Bone marrow (tissue), 2 donors: ENCODE results near the gene TNPO2.
A peak's percentile ranks its signal among the peaks of the same experiment; 100 is the strongest.
"Not testable (repeated sequence)": the region's sequence is repeated elsewhere in the genome, so short reads cannot be mapped to it uniquely, and the experiment has no call there.

Source experiments
- DNase-seq, 2 donors: peaks; one replicate each; lab custom pipeline; 2025; lab: John Stamatoyannopoulos, UW

TNPO2 gene

DNA sequence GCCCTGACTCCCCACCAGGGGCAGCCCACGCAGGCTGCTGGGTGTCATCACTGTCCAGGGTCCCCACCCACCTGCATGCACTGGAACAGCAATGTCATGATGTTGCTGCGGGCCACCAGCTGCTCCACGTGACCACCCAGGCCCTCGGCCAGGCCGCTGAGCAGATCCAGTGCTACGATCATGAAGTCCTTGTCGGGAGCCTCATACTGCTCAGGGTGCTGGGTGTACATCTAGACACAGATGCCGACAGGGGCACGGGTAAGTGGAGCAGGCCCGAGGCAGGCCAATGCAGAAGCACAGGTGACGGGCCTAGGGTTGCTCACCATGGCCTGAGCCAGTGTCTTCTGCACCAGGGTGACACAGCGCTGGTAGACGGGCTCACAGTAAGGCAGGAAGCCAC is 18.6 kb downstream of the TNPO2 start:
- no peak for DNase-seq

DNA sequence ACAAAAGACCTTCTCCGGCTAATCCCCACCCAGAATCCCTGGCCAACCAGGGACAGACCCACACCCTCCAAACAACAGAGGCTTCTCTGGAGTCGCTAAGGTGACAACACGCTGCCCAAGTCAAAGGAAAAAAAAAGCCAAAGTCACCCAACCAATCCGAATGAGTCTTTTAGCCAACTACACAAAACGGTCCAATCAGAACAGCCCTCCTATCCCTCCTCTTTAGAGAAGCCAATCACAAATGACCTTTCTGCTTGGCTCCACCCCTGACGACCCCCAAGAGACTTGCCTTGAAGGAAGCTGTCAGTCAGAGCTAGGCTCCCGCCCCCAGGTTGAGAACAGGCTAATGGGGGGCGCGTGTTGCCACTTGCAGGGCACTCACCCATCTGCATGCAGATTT is 20.7 kb downstream of the TNPO2 start:
- peak in 1 of 2 donors; percentile 13 for DNase-seq

DNA sequence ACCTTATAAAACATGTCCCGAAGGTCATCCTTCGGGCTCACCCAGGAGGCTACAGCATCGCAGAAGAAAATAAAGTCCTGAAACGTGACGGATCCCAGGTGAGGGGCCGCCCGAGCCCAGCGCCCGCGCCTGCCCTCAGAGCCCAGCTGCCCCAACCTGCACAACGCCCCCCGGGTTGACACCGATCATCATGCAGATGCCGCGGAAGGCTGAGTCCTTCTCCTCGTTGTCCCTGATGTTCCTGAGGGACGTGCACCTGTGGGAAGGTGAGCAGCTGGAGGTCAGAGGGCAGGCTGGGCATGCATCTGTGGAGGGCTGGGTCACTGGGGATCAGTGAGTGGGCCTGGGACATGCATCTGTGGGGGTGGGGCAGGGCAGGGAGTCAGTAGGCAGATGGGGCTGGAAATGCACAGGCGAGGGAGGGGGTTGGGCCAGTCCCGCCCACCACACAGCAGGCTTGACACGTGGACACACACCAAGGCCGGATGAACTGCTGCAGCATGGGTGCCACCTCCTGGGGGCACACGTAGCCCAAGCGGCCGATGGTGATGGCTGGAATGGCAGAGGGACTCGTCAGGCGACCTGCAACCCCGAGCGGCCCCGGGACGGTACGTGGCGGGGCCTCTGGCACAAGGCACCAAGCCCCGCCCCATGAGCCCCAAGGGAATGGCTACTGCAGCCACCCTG is 22.0 kb downstream of the TNPO2 start:
- no peak for DNase-seq

DNA sequence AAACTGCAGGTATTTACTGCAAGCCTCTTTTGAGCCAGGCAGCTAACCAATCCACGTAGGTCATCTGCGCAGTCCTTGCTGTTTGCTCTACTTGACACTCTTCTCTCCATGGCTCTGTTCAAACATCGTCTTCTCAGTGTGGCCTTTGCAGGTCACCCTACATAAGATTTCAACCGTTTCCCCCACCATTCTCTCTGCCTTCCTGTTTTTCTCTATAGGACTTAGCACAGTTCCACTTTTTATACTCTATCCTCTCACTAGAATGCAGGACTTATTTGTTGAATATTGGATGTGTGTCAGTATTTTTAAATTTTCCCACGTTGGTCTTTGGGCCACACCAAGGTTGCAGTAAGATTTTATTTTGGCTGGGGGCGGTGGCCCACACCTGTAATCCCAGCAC is 25.6 kb downstream of the TNPO2 start:
- no peak for DNase-seq

DNA sequence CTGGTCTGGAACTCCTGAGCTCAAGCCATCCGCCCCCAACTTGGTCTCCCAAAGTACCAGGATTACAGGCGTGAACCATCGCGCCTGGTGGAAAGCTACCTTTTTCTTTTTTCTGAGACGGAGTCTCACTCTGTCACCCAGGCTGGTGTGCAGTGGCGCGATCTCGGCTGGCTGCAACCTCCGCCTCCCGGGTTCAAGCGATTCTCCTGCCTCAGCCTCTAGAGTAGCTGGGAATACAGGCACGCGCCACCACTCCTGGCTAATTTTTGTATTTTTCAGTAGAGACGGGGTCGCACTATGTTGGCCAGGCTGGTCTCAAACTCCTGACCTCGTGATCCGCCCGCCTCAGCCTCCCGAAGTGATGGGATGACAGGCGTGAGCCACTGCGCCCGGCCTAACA is 26.3 kb downstream of the TNPO2 start:
- DNase-seq, result not testable (repeated sequence)

DNA sequence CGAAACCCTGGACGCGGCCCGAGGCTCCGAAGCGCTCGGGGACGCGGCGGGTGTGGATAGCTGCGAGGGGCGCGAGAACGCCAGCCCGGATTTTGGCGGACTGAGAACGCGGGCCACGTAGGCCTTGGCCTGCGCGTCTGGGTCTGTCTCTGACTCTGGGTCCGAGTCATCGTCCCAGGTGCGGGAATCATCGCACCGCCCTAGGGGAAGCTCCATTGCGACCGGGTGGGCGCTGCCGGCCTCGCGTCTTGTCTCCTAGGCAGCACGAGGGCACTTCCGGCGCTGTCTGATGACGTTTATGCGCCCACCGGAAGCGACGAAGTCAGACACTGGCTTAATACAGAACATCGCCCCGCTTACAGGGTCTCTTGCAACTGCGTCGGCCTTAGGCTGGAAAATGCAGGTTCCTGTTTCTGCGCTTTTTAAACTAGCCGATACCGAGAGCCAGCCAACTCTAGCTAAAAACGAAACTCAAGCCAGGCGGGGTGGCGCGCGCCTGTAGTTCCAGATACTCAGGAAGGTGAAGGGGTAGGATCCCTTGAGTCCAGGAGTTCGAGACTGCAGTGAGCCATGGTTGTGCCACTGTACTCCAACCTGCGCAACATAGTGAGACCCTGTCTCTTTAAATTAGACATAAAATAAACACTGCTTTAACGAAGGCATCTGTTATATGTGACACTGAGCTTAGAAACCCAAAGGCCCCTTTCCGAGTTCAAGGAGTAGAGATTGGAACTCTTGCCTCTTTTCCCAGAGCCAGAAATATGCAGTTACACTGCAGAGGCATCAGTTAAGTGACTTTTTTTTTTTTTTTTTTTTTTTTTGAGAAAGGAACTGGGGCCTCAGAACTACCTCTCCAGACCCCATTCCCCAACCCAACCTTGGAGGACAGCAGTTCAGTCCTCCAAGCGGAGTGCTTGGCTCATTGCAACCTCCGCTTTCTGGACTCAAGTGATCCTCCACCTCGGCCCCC is 27.1 kb downstream of the TNPO2 start, which contains the start of gene FBXW9:
FBXW9 (minus strand) TSS at position 266 of the 970 bp plus-strand sequence; CDS start at position 216, 50 bp downstream.
- peak; percentile 90 to 97 for DNase-seq

DNA sequence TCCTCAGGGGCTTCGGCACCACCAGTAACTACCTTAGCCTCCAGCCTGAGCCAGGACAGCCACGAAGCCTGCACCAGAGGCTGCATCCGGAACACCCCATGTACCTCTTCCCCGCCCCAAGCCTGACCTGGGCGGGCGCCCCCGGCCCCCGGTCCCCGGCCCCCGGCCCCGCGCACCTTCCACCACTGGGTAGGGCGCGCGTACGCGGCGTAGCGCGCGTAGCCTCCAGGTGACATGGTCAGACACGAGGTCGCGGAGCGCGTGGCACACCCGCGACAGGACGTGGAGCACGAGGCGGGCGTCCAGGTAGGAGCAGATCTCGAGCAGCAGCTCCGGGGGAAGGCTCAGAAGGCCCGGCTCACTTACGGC is 27.8 kb downstream of the TNPO2 start:
- no peak for DNase-seq

DNA sequence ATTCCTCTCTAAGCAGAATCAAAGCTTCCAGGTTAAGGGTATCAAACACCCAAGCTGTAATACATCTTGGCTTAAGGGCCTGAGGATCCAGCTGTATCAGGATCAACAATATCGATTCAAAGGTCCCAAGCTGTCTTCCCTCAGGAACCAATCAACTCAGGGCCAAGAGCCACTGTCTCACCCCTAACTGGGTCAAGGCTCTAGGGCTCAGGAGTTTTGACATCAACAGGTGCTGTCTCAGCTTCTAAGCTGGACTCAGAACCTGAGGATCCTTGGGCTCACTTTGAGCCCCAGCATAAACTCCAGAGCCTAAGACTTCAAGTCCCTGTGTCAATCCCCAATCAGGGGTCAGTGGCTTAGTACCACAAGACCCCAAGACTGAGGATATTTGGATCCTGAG is 28.2 kb downstream of the TNPO2 start:
- DNase-seq, result no peak

DNA sequence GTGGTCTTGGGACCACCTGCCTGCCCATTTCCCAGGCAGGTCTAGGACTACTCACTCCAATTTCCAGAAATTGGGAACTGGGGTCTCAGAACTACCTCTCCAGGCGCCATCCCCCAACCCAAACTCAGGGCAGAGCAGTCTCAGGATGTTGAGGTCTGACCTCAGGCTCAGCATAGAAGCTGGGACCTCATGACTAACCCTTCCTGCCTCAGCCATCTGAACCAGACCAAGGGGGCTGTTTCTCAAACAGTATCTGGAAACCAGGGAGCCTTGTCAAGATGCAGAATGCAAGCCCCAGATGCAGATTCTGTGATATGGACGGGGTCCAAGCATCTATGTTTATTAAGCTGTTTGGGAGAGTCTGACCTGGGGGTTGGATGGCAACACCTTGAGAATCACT is 28.6 kb downstream of the TNPO2 start:
- DNase-seq, result no peak

DNA sequence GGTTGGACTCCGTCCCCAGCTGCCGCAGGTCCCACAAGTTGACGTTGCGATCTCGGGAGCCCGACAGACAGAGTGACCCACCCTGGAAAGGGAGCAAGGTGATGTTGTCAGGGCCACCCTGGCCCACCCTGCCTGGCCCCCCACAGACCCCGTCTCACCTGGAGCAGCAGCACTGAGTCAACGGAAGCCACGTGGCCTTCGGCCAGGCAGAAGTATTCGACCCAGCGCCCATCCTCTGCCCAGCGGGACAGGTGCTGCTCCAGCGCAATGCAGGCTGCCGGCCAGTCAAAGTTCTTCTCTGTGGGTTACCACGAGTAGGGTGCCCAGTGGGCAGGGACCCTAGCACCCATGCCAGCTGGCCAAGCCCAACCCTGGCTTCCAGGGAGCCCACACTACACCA is 29.1 kb downstream of the TNPO2 start:
- no peak for DNase-seq

DNA sequence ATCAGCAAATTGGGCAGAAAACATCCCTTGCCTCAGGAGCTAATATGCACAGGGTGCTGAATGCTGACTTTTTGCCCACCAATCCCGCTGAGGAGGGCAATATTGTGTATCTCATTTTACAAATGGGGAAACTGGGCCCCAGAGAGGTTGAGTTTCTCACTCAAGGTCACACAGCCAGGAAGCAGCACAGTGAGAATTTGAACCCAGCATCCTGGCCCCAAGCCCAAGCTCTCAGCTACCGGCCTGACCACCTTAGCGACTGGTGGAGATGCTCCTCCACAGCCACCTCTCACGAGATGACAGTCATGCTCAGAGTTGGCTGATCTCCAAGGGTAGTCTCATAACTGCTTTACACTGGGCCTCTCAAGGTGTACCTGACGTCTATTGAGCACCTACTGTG is 30.8 kb downstream of the TNPO2 start:
- DNase-seq, result no peak

DNA sequence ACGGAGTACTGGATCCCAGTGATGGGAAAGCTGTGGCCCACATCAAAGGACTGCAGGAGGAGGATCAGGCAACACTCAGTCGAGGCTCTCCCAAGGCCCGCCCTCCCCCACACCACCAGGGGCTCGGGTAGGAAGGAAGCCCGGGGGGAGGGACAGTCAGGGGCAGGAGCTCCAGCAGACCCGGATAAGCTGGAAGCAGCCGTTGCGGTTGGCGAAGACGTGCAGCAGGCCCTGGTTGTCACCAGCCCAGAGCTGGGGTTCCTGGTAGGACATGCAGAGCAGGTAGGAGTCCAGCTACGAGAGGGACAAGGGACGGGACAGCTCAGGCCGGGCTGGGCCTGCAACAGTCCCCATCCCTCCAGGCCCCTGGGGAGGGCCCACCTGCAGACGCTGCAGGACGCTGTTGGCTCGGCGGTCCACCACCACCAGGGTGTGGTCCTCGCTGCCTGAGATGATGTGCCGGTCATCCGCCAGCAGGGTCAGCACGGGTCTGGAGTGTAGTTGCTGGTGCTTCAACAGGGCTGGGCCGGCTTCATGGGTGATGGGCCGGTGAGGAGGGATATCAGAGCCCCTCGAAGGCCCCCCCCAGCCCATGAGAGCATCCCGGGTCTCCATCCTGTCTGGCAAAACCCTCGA is 34.0 kb downstream of the TNPO2 start:
- peak in 1 of 2 donors; percentile 87 for DNase-seq

DNA sequence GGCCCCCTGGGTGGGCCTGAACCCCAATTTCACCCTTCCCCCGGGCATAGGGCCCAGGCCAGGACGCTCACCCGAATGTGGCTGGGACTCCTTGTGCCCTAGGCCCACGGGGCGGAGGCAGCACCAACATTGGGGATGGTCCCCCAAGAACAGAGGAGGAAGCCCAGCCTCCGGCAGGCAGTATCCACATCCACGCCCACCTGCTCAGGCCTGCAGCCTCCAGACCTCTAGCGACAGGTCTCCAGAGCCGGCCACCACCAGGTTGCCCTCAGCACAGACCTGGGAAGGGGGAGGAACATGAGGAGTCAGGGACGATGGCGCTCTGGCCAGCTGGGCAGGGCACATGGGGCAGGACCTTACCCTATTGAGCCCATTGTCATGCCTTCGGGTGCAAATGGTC is 34.7 kb downstream of the TNPO2 start:
- no peak for DNase-seq

DNA sequence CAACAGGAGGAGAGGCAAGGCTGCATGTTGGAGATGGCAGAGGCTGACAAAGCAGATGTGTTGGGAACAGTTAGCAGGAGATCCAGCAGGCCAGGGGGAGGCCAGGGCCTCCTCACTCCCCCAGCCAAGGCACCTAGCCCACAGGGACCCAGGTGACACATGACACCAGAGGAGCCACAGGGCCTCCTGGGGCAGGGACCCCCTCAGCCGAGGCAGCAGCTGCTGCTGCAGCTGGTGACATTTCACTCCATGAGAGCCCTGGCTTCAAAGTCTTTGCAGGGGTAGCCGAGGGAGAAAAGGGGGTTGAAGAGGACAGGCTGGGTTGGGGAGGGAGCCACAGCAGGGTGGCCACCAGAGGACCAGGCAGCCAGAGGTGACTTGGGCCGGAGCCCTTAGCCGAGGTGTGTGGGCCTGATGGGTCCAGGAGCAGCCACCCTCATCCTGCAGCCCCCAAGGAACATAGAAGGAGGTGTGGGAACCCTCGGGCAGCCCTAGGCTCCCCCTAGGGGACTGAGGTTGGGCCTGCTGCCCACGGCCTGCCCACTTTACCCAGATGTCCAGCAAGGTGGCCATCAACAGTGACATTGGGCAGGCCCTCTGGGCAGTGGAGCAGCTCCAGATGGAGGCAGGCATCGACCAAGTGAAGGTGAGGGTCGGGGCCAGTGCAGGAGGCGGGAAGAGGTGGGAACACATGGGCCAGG is 36.1 kb downstream of the TNPO2 start, which contains the start of gene GNG14:
GNG14 (plus strand) TSS at position 503 of the 701 bp plus-strand sequence; CDS start at position 554, 51 bp downstream.
- no peak for DNase-seq

DNA sequence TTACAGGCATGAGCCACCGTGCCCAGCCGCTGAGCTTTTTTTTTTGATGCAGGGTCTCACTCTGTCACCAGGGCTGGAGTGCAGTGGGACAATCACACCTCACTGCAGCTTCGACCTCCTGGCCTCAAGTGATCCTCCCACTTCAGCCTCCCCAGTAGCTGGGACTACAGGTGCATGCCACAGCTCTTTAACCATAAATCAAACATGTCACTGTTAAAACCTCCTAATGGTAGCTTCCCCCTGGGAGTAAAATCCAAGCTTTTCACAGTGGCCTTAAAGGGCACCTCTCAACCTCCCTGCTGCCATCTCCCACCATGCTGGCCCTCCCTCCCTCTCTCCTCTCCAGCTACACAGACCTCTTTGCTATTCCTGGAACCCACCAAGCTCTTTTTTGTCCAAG is 37.9 kb downstream of the TNPO2 start:
- DNase-seq, result no peak

DNA sequence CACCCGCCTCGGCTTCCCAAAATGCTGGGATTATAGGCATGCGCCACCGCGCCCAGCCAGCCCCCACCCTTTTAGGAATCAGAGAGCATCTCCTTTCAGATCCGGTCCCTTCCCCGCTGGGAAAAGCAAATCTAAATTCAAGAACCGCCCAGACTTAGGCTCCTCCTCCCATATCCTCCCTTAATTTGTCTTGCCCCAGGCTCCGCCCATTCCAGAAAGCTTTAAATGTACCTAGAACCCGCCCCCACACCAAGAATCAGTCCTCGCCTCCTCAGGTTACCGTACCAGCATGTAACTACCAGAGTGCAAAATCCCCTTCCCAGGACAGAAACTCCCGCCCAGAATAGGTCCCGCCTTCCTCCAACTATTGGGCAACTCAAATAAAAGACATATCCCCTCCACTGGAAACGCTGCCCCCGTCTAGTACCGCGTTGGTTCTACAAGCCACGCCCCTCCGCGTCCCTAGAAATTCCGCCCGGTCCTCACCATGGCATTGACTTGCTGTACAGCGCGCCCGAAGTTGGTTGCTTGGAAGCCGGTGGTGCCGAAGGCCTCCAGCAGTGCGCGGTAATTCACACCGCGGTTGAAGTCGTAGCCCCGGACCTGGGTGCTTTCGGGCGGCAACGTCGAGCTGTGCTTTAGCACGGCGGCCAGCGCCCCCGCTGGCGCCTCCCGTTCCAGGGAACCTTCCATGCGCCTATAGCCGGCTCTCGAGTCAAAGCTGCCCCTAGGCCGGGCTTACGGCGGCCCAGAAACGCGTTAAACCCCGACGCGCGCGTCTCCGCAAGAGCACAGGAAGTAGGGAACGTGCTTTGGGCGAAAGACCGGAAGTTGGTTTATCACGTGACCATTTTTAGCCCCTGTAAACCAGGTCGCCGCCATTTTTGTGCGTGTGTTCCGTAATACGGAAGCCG is 42.4 kb downstream of the TNPO2 start, which contains the start of gene DHPS:
DHPS (minus strand) TSS at position 807 of the 914 bp plus-strand sequence; CDS start at position 693, 114 bp downstream.
- DNase-seq, result peak; percentile 87 to 95

DNA sequence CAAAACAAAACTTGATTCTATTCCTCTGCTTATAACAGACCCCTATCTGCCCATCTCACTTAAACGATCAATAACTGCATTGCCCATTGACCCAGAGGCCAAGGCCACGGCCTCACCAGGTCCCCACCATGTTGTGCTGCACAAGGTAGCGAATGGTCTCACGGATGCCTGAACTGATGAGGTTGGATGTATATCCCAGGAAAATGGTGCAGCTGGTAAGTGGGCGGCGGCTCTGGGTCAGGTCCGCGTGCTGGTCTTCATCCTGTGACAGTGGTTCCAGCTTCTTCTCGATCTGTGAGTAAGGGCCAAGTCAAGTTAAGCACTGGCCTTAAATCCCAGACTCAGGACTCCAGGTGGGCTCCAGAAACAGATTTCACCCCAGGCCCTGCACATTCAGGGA is 43.7 kb downstream of the TNPO2 start:
- DNase-seq, result no peak

DNA sequence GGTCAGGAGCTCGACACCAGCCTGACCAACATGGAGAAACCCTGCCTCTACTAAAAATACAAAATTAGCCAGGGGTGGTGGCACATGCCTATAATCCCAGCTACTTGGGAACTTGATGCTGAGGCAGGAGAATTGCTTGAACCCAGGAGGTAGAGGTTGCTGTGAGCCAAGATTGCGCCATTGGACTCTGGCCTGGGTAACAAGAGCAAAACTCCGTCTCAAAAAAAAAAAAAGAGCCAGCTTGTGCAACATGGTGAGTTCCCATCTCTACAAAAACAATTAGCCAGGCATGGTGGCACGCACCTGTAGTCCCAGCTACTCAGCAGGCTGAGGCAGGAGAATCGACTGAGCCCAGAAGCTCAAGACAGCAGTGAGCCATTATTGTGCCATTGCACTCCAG is 45.7 kb downstream of the TNPO2 start:
- not testable (repeated sequence) for DNase-seq

DNA sequence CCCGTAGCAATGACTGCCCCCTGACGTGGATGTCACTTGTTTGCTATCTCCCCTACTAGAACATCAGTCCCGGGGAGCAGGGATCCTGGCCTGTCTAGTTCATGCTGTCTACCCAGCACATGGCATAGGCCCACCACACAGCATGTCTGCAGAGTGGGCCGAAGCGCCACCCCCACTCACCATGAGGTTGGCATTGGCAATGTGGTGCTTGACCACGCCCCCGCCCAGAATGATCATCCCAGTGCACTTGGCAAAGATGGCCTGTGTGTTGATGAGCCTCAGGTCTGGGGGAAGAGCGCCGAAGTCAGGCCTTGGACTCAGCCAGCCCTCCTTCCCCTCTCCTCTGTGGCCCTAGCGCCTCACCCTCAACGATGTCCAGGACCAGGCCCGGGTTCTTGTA is 46.8 kb downstream of the TNPO2 start:
- no peak for DNase-seq

DNA sequence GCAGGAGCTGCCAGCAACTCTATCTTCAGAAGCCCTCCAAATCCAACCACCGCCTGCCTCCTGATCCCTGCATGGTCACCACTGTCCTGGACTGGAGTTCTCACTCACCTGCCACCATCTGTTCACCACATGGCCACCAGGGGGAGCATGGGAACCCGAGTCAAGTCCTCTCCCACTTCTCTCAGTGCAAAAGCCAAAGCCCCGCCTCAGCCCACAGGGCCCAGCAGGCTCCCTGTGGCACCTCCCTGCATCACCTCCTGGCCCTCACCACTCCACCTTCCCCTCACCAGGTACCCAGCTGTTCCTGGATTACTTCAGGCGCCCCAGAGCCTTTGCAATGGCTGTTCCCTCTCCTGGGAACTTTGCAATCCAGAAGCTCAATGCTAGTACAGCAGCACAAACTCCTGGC is 47.3 kb downstream of the TNPO2 start:
- peak; percentile 50 to 68 for DNase-seq

DNA sequence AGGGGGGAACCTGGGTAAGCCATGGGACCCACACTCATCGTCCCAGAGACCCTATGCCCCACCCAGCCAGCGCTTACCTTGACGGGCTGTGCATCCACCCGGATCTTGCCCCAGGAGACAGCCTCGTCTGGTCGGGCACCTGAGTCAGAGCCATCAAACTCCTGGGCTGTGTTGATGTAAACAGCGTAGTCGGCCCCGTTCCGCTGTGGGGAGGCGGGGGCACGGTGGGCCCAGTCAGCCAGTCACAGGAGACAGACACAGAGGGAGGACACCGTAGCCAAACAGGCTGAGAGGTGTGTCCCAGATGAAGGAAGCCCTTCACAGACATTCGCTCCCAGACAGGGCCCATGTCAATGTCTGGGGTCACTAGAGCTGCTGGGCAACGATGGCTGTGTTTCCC is 47.8 kb downstream of the TNPO2 start:
- no peak for DNase-seq
